ENCODE data around the gene ANKRD34B. TPM values are rescaled to one million over a fixed set of nuclear protein-coding genes. Genes with fewer than 3 reads are reported as not detected.

The ANKRD34B gene
- total and polyA plus RNA-seq, 7 donors = 0.01 to 0.08 TPM; not detected in 5

GRCh38 chr5:80609692-80610091 is 39.6 kb upstream of the ANKRD34B start:
- WGBS, 3 donors = 64 to 81% (median 71%) methylated on average over 1 of the region's 1 CpG
- no peak for DNase-seq
- no peaks in the 10 kb centered on the region for H3K9me3 ChIP-seq
- H3K4me3 ChIP-seq = no peak overlapping the region
- H3K36me3 ChIP-seq (ENCODE audit: insufficient read depth in 1 of 2, low read depth in 1 of 2) = no peaks in the 10 kb centered on the region
- ATAC-seq = no peak
- no peaks in the 10 kb centered on the region for H3K4me1 ChIP-seq
- no peaks in the 10 kb centered on the region for H3K27me3 ChIP-seq (ENCODE audit: insufficient read depth in 3 of 3, low read length in 2 of 3)
- no peak for TF ChIP-seq CTCF (IDR thresholded peaks at IDR 0.05)
- intact Hi-C loops (cut with DNase I) = no loop called here
- H3K27ac ChIP-seq = no peak overlapping the region

- ATAC-seq (no peak), DNase-seq (no peak)
- intact Hi-C loops (cut with DNase I) = no loop called here
- no peaks in the 10 kb centered on the region for H3K27me3 ChIP-seq (ENCODE audit: insufficient read depth in 3 of 3, low read length in 2 of 3)
- no peak overlapping the region for H3K27ac ChIP-seq
- TF ChIP-seq CTCF (IDR thresholded peaks at IDR 0.05) = no peak
- H3K9me3 ChIP-seq = no peaks in the 10 kb centered on the region
- H3K4me3 ChIP-seq = no peak overlapping the region
- no peaks in the 10 kb centered on the region for H3K4me1 ChIP-seq
- 94 to 100% (median 95%) methylated on average over 1 of the region's 1 CpG for WGBS, 3 donors
- H3K36me3 ChIP-seq (ENCODE audit: insufficient read depth in 1 of 2, low read depth in 1 of 2) = no peaks in the 10 kb centered on the region
Measured at GRCh38 chr5:80608731-80609130, 38.7 kb upstream of the ANKRD34B start.

GRCh38 chr5:80607832-80608231 is 37.8 kb upstream of the ANKRD34B start:
- DNase-seq (no peak), ATAC-seq (no peak)
- intact Hi-C loops (cut with DNase I) = no loop called here
- Histone ChIP-seq H3K4me3 (no peak overlapping the region), H3K36me3 (ENCODE audit: insufficient read depth in 1 of 2, low read depth in 1 of 2) (no peaks in the 10 kb centered on the region), H3K9me3 (no peaks in the 10 kb centered on the region), H3K4me1 (no peaks in the 10 kb centered on the region), H3K27me3 (ENCODE audit: insufficient read depth in 3 of 3, low read length in 2 of 3) (no peaks in the 10 kb centered on the region), H3K27ac (no peak overlapping the region)
- TF ChIP-seq CTCF (IDR thresholded peaks at IDR 0.05) = no peak

GRCh38 chr5:80607343-80607742 is 37.3 kb upstream of the ANKRD34B start:
- no peak for DNase-seq
- H3K27me3 ChIP-seq (ENCODE audit: insufficient read depth in 3 of 3, low read length in 2 of 3) = no peaks in the 10 kb centered on the region
- H3K4me3 ChIP-seq = no peak overlapping the region
- H3K4me1 ChIP-seq = no peaks in the 10 kb centered on the region
- no peak overlapping the region for H3K27ac ChIP-seq
- no peak for TF ChIP-seq CTCF (IDR thresholded peaks at IDR 0.05)
- ATAC-seq = no peak
- intact Hi-C loops (cut with DNase I) = no loop called here
- no peaks in the 10 kb centered on the region for H3K36me3 ChIP-seq (ENCODE audit: insufficient read depth in 1 of 2, low read depth in 1 of 2)
- no peaks in the 10 kb centered on the region for H3K9me3 ChIP-seq

- no peaks in the 10 kb centered on the region for H3K4me1 ChIP-seq
- H3K9me3 ChIP-seq = no peaks in the 10 kb centered on the region
- DNase-seq = no peak
- TF ChIP-seq CTCF (IDR thresholded peaks at IDR 0.05) = no peak
- H3K27me3 ChIP-seq (ENCODE audit: insufficient read depth in 3 of 3, low read length in 2 of 3) = no peaks in the 10 kb centered on the region
- intact Hi-C loops (cut with DNase I) = no loop called here
- H3K27ac ChIP-seq = no peak overlapping the region
- WGBS, 3 donors = 63 to 91% (median 70%) methylated on average over 2 of the region's 2 CpGs
- ATAC-seq = no peak
- H3K4me3 ChIP-seq = no peak overlapping the region
- no peaks in the 10 kb centered on the region for H3K36me3 ChIP-seq (ENCODE audit: insufficient read depth in 1 of 2, low read depth in 1 of 2)
Measured at GRCh38 chr5:80600943-80601693, 31.0 kb upstream of the ANKRD34B start.

Data from psoas muscle (tissue), 8 donors.